Thyroid gland (tissue), 4 donors: Measurements from ENCODE around the gene SIL1. TPM values are rescaled to one million over a fixed set of nuclear protein-coding genes. Genes with fewer than 3 reads are reported as not detected.

Experiments
- DNase-seq, 2 donors: peaks; one replicate each; pipeline ENCODE4 v3.0.0-alpha.2; 2019
- H3K27ac ChIP-seq, 3 donors: fragments of 200-600 bp; sonication (generic); 1 replicate in 2 of 3; 2 replicates in 1 of 3; pipeline ENCODE4 v1.5.1; 2016 to 2019; ENCODE audit warnings: mild to moderate bottlenecking in 1 of 3, moderate library complexity in 1 of 3
- H3K27me3 ChIP-seq: fragments of 200-600 bp; sonication (generic); one replicate; pipeline ENCODE4 v1.5.1; 2019
- H3K36me3 ChIP-seq, 2 donors: fragments of 200-600 bp; sonication (generic); one replicate each; pipeline ENCODE4 v1.5.1; 2016 to 2019
- H3K4me1 ChIP-seq, 2 donors: fragments of 200-600 bp; sonication (generic); one replicate each; pipeline ENCODE4 v1.5.1; 2017 to 2019
- H3K4me3 ChIP-seq, 3 donors: fragments of 200-600 bp; sonication (generic); replicated peaks in 1 of 3; 1 replicate in 2 of 3; 2 replicates in 1 of 3; pipeline ENCODE4 v1.5.1; 2016; ENCODE audit warnings: mild to moderate bottlenecking in 1 of 3
- H3K9me3 ChIP-seq: fragments of 200-600 bp; sonication (generic); one replicate; pipeline ENCODE4 v1.5.1; 2017
- POLR2A ChIP-seq, 2 donors: fragments of 450-650 bp; IDR thresholded peaks; one replicate each; pipeline ENCODE4 v1.6.1; 2017; ENCODE audit warnings: antibody characterized with exemption in 2 of 2, mild to moderate bottlenecking in 2 of 2, moderate library complexity in 1 of 2
- WGBS, 2 donors: methylation state at CpG; one replicate each; pipeline ENCODE4 v1.1.5; 2017; 5-methylcytosine and 5-hydroxymethylcytosine counted together
- intact Hi-C: fragments of 100-400 bp; cut with DNase I; formaldehyde crosslinking; loops from one replicate; pipeline ENCODE4 v1.15.1; 2023
- total RNA-seq, 4 donors: library from RNA; depleted of rRNA; stranded (reverse); fragments of >200 nt; gene quantifications; one replicate each; pipeline ENCODE4 v1.2.3, GENCODE V29; 2016
- TF ChIP-seq, protein P1 (sequence below), 6 experiments: fragments of 200-600 bp in 3 of 6; fragments of 450-650 bp in 3 of 6; sonication (generic) in 3 of 6; IDR thresholded peaks; one replicate each; pipeline ENCODE4 v1.5.1; 2016 to 2019; ENCODE audit warnings: antibody characterized with exemption in 6 of 6, mild to moderate bottlenecking in 2 of 6, inconsistent platforms in 1 of 6, moderate library complexity in 1 of 6

Gene SIL1
- total RNA-seq, 4 donors from 2014 or later: 57.5 to 103 (median 81.7) TPM

GRCh38 chr5:139241139-139241538 is 43.0 kb upstream of the SIL1 start:
- 88 to 90% methylated on average over 4 of the region's 4 CpGs for WGBS, 2 donors
- Histone ChIP-seq H3K9me3 (no peaks in the 10 kb centered on the region), H3K4me1 (peaks cover 0 to 1% of the 10 kb centered on the region in 2 donors), H3K27me3 (no peaks in the 10 kb centered on the region), H3K36me3 (no peaks in the 10 kb centered on the region), H3K27ac (no peak overlapping the region), H3K4me3 (no peak overlapping the region)
- DNase-seq: no peak
- intact Hi-C loops: loop anchor here (10.0 kb wide), 1 partner anchor 156 kb away; no protein-coding TSS in a partner anchor
- no peak for TF ChIP-seq POLR2A (IDR thresholded peaks at IDR 0.05)
- TF ChIP-seq, protein P1, sequence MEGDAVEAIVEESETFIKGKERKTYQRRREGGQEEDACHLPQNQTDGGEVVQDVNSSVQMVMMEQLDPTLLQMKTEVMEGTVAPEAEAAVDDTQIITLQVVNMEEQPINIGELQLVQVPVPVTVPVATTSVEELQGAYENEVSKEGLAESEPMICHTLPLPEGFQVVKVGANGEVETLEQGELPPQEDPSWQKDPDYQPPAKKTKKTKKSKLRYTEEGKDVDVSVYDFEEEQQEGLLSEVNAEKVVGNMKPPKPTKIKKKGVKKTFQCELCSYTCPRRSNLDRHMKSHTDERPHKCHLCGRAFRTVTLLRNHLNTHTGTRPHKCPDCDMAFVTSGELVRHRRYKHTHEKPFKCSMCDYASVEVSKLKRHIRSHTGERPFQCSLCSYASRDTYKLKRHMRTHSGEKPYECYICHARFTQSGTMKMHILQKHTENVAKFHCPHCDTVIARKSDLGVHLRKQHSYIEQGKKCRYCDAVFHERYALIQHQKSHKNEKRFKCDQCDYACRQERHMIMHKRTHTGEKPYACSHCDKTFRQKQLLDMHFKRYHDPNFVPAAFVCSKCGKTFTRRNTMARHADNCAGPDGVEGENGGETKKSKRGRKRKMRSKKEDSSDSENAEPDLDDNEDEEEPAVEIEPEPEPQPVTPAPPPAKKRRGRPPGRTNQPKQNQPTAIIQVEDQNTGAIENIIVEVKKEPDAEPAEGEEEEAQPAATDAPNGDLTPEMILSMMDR (IDR thresholded peaks at IDR 0.05): no peak

- WGBS, 2 donors: 91 to 100% methylated on average over 1 of the region's 1 CpG
- Histone ChIP-seq H3K4me3 (no peak overlapping the region), H3K9me3 (no peaks in the 10 kb centered on the region), H3K36me3 (no peaks in the 10 kb centered on the region), H3K4me1 (no peaks in the 10 kb centered on the region), H3K27ac (no peak overlapping the region), H3K27me3 (no peaks in the 10 kb centered on the region)
- intact Hi-C loops: no loop called here
- DNase-seq: no peak
- TF ChIP-seq POLR2A (IDR thresholded peaks at IDR 0.05): no peak
- TF ChIP-seq, protein P1 (IDR thresholded peaks at IDR 0.05): no peak
Observed at GRCh38 chr5:139236479-139236878, 38.3 kb upstream of the SIL1 start.

DNA sequence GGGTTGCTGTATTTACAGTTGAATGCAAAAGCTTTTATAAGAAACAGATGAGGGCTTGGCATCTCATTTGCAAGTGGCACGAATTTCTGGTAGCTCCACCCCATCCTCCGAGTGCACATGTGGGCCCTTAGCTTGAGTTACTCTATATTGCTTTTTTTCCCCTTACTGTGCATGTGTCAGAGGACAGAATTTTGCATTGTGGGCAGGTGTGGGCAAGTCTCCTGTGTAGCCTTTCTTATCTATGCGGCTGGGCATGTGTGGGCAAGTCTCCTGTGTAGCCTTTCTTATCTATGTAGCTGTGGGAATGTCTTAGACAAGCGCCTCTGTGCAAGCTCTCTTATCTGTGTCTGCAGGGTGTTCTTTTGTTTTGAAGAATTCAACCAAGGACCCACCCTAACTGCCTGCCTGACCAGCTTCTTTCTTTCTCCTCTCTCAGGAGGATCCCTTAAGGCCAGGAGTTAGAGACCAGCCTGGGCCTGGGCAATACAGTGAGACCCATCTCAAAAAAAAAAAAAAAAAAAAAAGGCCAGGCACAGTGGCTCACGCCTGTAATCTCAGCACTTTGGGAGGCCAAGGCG is 34.1 kb upstream of the SIL1 start:
- no peaks in the 10 kb centered on the region for H3K27me3 ChIP-seq
- no peaks in the 10 kb centered on the region for H3K9me3 ChIP-seq
- TF ChIP-seq, protein P1 (IDR thresholded peaks at IDR 0.05): no peak
- TF ChIP-seq POLR2A (IDR thresholded peaks at IDR 0.05): no peak
- intact Hi-C loops: no loop called here
- H3K4me1 ChIP-seq: peaks cover 0 to 7% of the 10 kb centered on the region in 2 donors
- DNase-seq: no peak
- WGBS, 2 donors: 67 to 68% methylated on average over 6 of the region's 6 CpGs
- H3K27ac ChIP-seq: no peak overlapping the region
- no peak overlapping the region for H3K4me3 ChIP-seq
- no peaks in the 10 kb centered on the region for H3K36me3 ChIP-seq

DNA sequence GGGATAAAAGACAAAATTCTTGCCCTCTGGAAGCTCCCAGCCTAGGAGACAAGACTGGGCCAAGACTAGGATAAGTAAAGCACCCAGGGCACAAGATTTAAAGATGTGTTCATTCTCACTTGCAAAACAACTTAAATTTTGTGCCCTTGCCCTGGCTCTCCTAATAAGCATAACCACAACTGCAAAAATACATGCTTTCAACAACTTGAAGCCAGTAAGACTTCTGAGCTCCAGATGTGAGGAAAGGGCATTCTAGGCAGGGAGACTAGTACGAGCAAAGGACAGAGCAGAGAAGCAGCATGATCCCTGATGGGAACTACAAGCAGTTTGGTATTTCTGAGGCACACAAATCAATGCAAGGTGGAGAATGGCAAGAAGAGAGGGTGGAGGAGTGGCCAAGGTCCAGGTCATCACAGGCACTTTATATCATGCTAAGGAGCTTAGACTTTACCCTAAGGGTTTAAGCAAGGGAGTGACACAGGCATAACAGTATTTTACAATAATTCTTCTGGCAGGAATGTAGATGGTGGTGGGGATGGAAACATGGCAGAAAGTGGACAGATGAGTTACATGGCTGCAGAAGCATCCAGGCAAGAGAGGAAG is 30.1 kb upstream of the SIL1 start:
- H3K9me3 ChIP-seq: no peaks in the 10 kb centered on the region
- DNase-seq: no peak
- no peak for TF ChIP-seq POLR2A (IDR thresholded peaks at IDR 0.05)
- TF ChIP-seq, protein P1 (IDR thresholded peaks at IDR 0.05): no peak
- H3K4me1 ChIP-seq: peaks cover 3 to 14% of the 10 kb centered on the region in 2 donors
- no peak overlapping the region for H3K27ac ChIP-seq
- H3K36me3 ChIP-seq: no peaks in the 10 kb centered on the region
- 92 to 96% methylated on average over 1 of the region's 1 CpG for WGBS, 2 donors
- intact Hi-C loops: no loop called here
- H3K27me3 ChIP-seq: no peaks in the 10 kb centered on the region
- H3K4me3 ChIP-seq: no peak overlapping the region

DNA sequence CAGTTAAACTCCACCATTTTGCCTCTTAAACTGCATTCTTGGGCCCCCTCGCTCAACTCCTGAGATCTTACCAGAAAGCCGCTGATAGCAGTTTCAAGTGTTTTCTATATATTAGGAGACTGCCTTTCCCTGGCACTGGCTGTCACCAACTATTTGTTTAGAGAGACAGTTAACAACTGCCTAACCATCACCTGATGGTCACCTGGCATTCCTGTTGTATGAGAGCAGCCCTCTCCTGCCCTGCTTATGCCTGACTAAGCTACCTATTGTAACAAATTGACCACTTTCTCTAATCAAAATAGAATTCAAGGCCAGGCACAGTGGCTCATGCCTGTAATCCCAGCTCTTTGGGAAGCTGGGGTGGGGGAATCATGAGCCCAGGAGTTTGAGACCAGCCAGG is 28.0 kb upstream of the SIL1 start:
- TF ChIP-seq POLR2A (IDR thresholded peaks at IDR 0.05): no peak
- TF ChIP-seq, protein P1 (IDR thresholded peaks at IDR 0.05): no peak
- no peaks in the 10 kb centered on the region for H3K9me3 ChIP-seq
- peak; percentile 68 to 69 for DNase-seq
- intact Hi-C loops: no loop called here
- H3K36me3 ChIP-seq: no peaks in the 10 kb centered on the region
- no peak overlapping the region for H3K4me3 ChIP-seq
- no peaks in the 10 kb centered on the region for H3K27me3 ChIP-seq
- peaks cover 3 to 14% of the 10 kb centered on the region in 2 donors for H3K4me1 ChIP-seq
- 67 to 76% methylated on average over 2 of the region's 2 CpGs for WGBS, 2 donors
- peak overlapping the region; percentile 38 to 49 (median 45) for H3K27ac ChIP-seq
